SK-N-SH treated with all-trans-retinoic acid at 6 μM for 48 hours (cell line): Measurements from ENCODE around the gene EVPL.

Source experiments
- CREB5 ChIP-seq: fragments of 250-450 bp; sonication (Bioruptor Pico); IDR thresholded peaks from 2 replicates; pipeline ENCODE4 v1.5.1; 2020; ENCODE audit warnings: low read depth, mild to moderate bottlenecking, moderate library complexity
- ESRRG ChIP-seq: fragments of 250-450 bp; sonication (Bioruptor Pico); IDR thresholded peaks from 2 replicates; pipeline ENCODE4 v1.6.1; 2021; ENCODE audit warnings: mild to moderate bottlenecking
- GLIS3 ChIP-seq: fragments of 250-450 bp; sonication (Bioruptor Pico); IDR thresholded peaks from 2 replicates; pipeline ENCODE4 v1.5.0; 2020; ENCODE audit warnings: mild to moderate bottlenecking, moderate library complexity
- PATZ1 ChIP-seq: fragments of 250-450 bp; sonication (Bioruptor Pico); IDR thresholded peaks from 2 replicates; pipeline ENCODE4 v1.8.0; 2020; ENCODE audit warnings: mild to moderate bottlenecking, moderate library complexity, borderline replicate concordance
- POU6F1 ChIP-seq: fragments of 250-450 bp; sonication (Bioruptor Pico); IDR thresholded peaks from 2 replicates; pipeline ENCODE4 v1.8.0; 2021; ENCODE audit warnings: low read depth, mild to moderate bottlenecking, moderate library complexity, borderline replicate concordance
- PPARA ChIP-seq: fragments of 250-450 bp; sonication (Bioruptor Pico); IDR thresholded peaks from 2 replicates; pipeline ENCODE4 v1.5.0; 2020; ENCODE audit warnings: mild to moderate bottlenecking, borderline replicate concordance
- RARB ChIP-seq: fragments of 250-450 bp; sonication (Bioruptor Pico); IDR thresholded peaks from 2 replicates; pipeline ENCODE4 v1.8.0; 2021; ENCODE audit warnings: mild to moderate bottlenecking, moderate library complexity
- TCF4 ChIP-seq: fragments of 250-450 bp; sonication (Bioruptor Pico); IDR thresholded peaks from 2 replicates; pipeline ENCODE4 v1.8.0; 2021; ENCODE audit warnings: mild to moderate bottlenecking, moderate library complexity, borderline replicate concordance
- TOX ChIP-seq: fragments of 250-450 bp; sonication (Bioruptor Pico); IDR thresholded peaks from 2 replicates; pipeline ENCODE4 v1.8.0; 2021; ENCODE audit warnings: mild to moderate bottlenecking, moderate library complexity, borderline replicate concordance
- ZC3H10 ChIP-seq: fragments of 250-450 bp; sonication (Bioruptor Pico); IDR thresholded peaks from 2 replicates; pipeline ENCODE4 v1.5.1; 2021; ENCODE audit warnings: mild to moderate bottlenecking, moderate library complexity
- ZFP3 ChIP-seq: fragments of 250-450 bp; sonication (Bioruptor Pico); IDR thresholded peaks from 2 replicates; pipeline ENCODE4 v1.5.0; 2020; ENCODE audit warnings: mild to moderate bottlenecking, moderate library complexity
- ZFP30 ChIP-seq: fragments of 450-650 bp; formaldehyde crosslinking; IDR thresholded peaks from 2 replicates; pipeline ENCODE4 v1.5.0; 2022; ENCODE audit warnings: mild to moderate bottlenecking, moderate library complexity
- TF ChIP-seq, protein P1 (sequence below): fragments of 250-450 bp; sonication (Bioruptor Pico); IDR thresholded peaks from 2 replicates; pipeline ENCODE4 v1.5.1; 2021; ENCODE audit warnings: mild to moderate bottlenecking, moderate library complexity

DNA sequence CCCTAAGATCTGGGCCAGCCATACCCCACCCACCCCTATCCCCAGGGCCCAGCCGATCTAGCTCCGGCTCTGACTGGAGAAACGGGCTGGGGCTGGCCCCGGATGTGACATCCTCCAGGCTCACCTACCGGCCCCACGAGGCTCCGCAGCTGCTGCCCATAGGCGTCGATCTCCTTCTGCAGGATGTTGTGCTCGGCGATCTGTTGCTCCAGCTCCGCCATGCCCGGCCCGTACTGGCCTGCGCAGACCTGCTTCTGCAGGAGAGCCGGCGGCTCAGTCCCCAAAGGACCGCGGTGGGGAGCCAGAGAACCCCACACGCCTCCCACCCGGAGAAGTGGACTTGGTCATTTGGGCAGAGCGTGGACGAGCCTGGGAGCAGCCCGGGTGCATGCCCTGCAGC, 4.8 kb downstream of the EVPL start:
- TF ChIP-seq ZC3H10 (CRISPR knock-in tag) (no peak), ZFP3 (CRISPR knock-in tag) (no peak), TOX (CRISPR knock-in tag) (no peak), CREB5 (CRISPR knock-in tag) (no peak), PATZ1 (CRISPR knock-in tag) (no peak), ESRRG (CRISPR knock-in tag) (no peak), RARB (CRISPR knock-in tag) (no peak), POU6F1 (CRISPR knock-in tag) (no peak), ZFP30 (no peak), TCF4 (no peak), GLIS3 (CRISPR knock-in tag) (no peak), PPARA (CRISPR knock-in tag) (no peak)
- TF ChIP-seq, protein P1, sequence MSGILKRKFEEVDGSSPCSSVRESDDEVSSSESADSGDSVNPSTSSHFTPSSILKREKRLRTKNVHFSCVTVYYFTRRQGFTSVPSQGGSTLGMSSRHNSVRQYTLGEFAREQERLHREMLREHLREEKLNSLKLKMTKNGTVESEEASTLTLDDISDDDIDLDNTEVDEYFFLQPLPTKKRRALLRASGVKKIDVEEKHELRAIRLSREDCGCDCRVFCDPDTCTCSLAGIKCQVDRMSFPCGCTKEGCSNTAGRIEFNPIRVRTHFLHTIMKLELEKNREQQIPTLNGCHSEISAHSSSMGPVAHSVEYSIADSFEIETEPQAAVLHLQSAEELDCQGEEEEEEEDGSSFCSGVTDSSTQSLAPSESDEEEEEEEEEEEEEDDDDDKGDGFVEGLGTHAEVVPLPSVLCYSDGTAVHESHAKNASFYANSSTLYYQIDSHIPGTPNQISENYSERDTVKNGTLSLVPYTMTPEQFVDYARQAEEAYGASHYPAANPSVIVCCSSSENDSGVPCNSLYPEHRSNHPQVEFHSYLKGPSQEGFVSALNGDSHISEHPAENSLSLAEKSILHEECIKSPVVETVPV (CRISPR knock-in tag): no peak
